Measurements from ENCODE around the gene GNPNAT1. TPM values are rescaled to one million over a fixed set of nuclear protein-coding genes. Genes with fewer than 3 reads are reported as not detected.

The GNPNAT1 gene
- total and polyA plus RNA-seq, 9 of the 15 experiments (the other 6 are each of a cell fraction or from before 2014, with no cell fraction given) = 15.8 to 27.7 (median 25.3) TPM

GRCh38 chr14:52825085-52825484 lies 33.7 kb upstream of the GNPNAT1 start (continued):
- TF ChIP-seq MIER1 (IDR thresholded peaks at IDR 0.05; ENCODE audit: low read depth) = no peak

GRCh38 chr14:52824462-52824861 lies 33.1 kb upstream of the GNPNAT1 start:
- no peaks in the 10 kb centered on the region for H3K36me3 ChIP-seq (ENCODE audit: control insufficient read depth, insufficient read depth, low read length)
- no peak for ATAC-seq
- ChIA-PET CTCF (ENCODE audit: low intra/inter-chr PET ratio) (interaction anchor here (2.0 to 2.5 kb wide), 2 partner anchors 230 to 482 kb away, joined by 8 to 12 read pairs; no protein-coding TSS in a partner anchor), POLR2A (no interaction called here)
- DNase-seq (ENCODE audit: extremely low read depth in 1 of 4, low spot score in 3 of 4) = no peak
- no peaks in the 10 kb centered on the region for H3K9me3 ChIP-seq (replicated peaks; ENCODE audit: control insufficient read depth, insufficient read depth, low read depth, low read length)
- H3K4me2 ChIP-seq (ENCODE audit: insufficient read depth, low read length) = no peak overlapping the region
- no peaks in the 10 kb centered on the region for H3K79me2 ChIP-seq (ENCODE audit: control insufficient read depth, insufficient read depth, low read length)
- no peak overlapping the region for H3K9ac ChIP-seq (ENCODE audit: insufficient read depth in 1 of 2, low read depth in 2 of 2, low read length in 2 of 2)
- no peaks in the 10 kb centered on the region for H3K4me1 ChIP-seq (replicated peaks in 1 of 2; ENCODE audit: control insufficient read depth in 2 of 2, insufficient read depth in 2 of 2, low read length in 2 of 2)
- peaks cover 0 to 2% of the 10 kb centered on the region in 2 experiments; a peak in 1 of 5 replicates for H3K27me3 ChIP-seq (ENCODE audit: control insufficient read depth in 2 of 2, insufficient read depth in 2 of 2, low read length in 2 of 2)
- in situ Hi-C loops (cut with MboI) (loop anchor here (10.0 to 25.0 kb wide), 2 partner anchors 490 to 1513 kb away; no protein-coding TSS in a partner anchor), intact Hi-C loops (cut with micrococcal nuclease) (loop anchor here (5.0 to 10.0 kb wide), 4 partner anchors 138 to 527 kb away; no protein-coding TSS in a partner anchor)
- FAIRE-seq = no peak
- H3K9me1 ChIP-seq (ENCODE audit: control insufficient read depth, insufficient read depth, low read length) = no peaks in the 10 kb centered on the region
- no TSS peak for BruUV-seq (replicated peaks)
- no peak overlapping the region for H3K4me3 ChIP-seq
- H4K20me1 ChIP-seq (replicated peaks; ENCODE audit: control insufficient read depth, insufficient read depth, low read length) = no peaks in the 10 kb centered on the region
- 0% methylated on average over 4 of the region's 4 CpGs for WGBS (ENCODE audit: insufficient coverage, low coverage, missing lambda C conversion rate)
- no peak overlapping the region for H2AFZ ChIP-seq (ENCODE audit: low read depth, low read length)
- no peak overlapping the region for H3K27ac ChIP-seq (ENCODE audit: extremely low read depth, low read depth, low read length)
- TF ChIP-seq HBP1 (CRISPR knock-in tag; IDR thresholded peaks at IDR 0.05) (no peak), THAP12 (CRISPR knock-in tag; IDR thresholded peaks at IDR 0.05) (no peak), KHSRP (IDR thresholded peaks at IDR 0.05) (no peak), IRF1 (CRISPR knock-in tag; IDR thresholded peaks at IDR 0.05; ENCODE audit: borderline replicate concordance) (no peak), ZNF707 (CRISPR knock-in tag; conservative IDR thresholded peaks at IDR 0.05) (no peak), IRF9 (tag; IDR thresholded peaks at IDR 0.05) (no peak), DLX4 (CRISPR knock-in tag; IDR thresholded peaks at IDR 0.05) (no peak), KAT7 (CRISPR knock-in tag; IDR thresholded peaks at IDR 0.05; ENCODE audit: borderline replicate concordance) (no peak), C11orf30 (IDR thresholded peaks at IDR 0.05; ENCODE audit: low read depth) (peak; percentile 48), MAFG (tag; conservative IDR thresholded peaks at IDR 0.05) (peak; percentile 40; the same call in 1 of the 2 replicates), COPS2 (conservative IDR thresholded peaks at IDR 0.05) (no peak), ZKSCAN3 (CRISPR knock-in tag; IDR thresholded peaks at IDR 0.05) (no peak), NFE2L1 (tag; IDR thresholded peaks at IDR 0.05; ENCODE audit: borderline replicate concordance, low read depth) (no peak), HDAC8 (tag; IDR thresholded peaks at IDR 0.05) (no peak)
